Activated naive CD8-positive, alpha-beta T cell (primary cell): ENCODE results near the gene SVOPL.
"Not testable (repeated sequence)": the region's sequence is repeated elsewhere in the genome, so short reads cannot be mapped to it uniquely, and the experiment has no call there.

Experiments
- H3K27ac Mint-ChIP-seq: one replicate; pipeline ENCODE4 v1.8.0; 2021; ENCODE audit warnings: mixed read lengths
- H3K27me3 Mint-ChIP-seq: one replicate; pipeline ENCODE4 v1.8.0; 2021; ENCODE audit warnings: mixed read lengths
- H3K36me3 Mint-ChIP-seq: one replicate; pipeline ENCODE4 v1.8.0; 2021; ENCODE audit warnings: mixed read lengths
- H3K4me1 Mint-ChIP-seq: one replicate; pipeline ENCODE4 v1.8.0; 2021; ENCODE audit warnings: low read depth, mixed read lengths
- H3K4me3 Mint-ChIP-seq: one replicate; pipeline ENCODE4 v1.8.0; 2021; ENCODE audit warnings: mild to moderate bottlenecking, mixed read lengths
- H3K9me3 Mint-ChIP-seq: one replicate; pipeline ENCODE4 v1.8.0; 2021; ENCODE audit warnings: low read depth, mixed read lengths

Gene SVOPL, protein sequence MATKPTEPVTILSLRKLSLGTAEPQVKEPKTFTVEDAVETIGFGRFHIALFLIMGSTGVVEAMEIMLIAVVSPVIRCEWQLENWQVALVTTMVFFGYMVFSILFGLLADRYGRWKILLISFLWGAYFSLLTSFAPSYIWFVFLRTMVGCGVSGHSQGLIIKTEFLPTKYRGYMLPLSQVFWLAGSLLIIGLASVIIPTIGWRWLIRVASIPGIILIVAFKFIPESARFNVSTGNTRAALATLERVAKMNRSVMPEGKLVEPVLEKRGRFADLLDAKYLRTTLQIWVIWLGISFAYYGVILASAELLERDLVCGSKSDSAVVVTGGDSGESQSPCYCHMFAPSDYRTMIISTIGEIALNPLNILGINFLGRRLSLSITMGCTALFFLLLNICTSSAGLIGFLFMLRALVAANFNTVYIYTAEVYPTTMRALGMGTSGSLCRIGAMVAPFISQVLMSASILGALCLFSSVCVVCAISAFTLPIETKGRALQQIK

DNA sequence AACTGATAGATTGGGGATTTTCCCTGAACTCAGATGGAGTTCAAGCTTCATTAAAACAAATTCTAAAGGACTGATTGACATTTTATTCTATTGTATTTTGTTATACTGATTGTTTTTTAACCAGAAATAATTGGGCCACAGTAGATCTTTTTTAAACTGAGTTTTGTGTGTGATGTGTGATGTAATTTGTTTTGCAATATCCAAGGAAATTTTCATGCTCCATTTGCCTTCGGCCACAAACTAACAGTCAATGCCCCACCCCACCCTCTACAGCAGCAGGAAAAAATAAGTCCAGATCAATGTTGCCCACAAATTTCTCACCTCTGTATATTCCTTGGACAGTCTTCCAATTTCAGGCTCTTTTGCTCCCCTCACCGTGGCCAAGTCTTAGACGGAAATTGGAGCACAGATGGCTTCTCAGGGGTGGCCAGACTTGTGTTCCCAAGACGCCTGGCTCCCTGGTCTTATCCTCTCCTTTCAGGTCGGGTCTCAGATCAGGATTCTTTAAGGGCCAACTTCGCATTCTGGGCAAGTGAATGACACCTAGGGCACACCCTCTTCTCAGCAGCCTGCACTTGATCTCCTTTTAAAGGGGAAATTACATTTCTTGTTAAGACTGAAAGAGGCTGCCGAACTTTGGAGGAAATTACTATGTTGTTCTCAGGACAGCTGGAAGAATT is at the start of gene SVOPL:
TSS of gene SVOPL (minus strand) at position 506 of the 680 bp plus-strand sequence. CDS start 22,317 bp downstream, outside the sequence.
- no peak within 1 kb of the TSS for H3K27ac Mint-ChIP-seq
- no peaks in the 10 kb centered on the region for H3K4me1 Mint-ChIP-seq
- no peaks in the 10 kb centered on the region for H3K27me3 Mint-ChIP-seq
- H3K9me3 Mint-ChIP-seq: no peaks in the 10 kb centered on the region
- no peaks in the 10 kb centered on the region for H3K36me3 Mint-ChIP-seq
- no peak within 1 kb of the TSS for H3K4me3 Mint-ChIP-seq

DNA sequence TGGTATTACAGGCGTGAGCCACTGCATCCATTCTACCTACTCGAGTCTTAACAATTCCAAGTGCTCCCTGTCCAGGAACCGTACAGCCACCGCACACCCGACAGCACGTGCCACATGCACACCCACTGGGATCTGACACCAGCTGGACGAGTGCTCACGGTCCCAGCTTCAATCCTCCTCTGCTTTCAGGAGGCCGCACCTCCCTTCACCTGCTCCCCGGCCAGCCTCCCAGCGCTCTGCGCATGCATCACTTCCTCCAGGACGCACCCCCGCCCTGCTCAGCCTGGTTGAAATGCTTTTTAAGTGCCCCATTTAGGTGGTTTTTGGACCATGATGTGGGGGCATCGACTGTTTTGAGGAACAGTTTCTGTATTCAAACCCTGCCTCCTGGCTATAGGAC is 49.3 kb upstream of the SVOPL start:
- no peaks in the 10 kb centered on the region for H3K27me3 Mint-ChIP-seq
- H3K36me3 Mint-ChIP-seq: no peaks in the 10 kb centered on the region
- no peaks in the 10 kb centered on the region for H3K9me3 Mint-ChIP-seq
- peak overlapping the region; percentile 6 for H3K27ac Mint-ChIP-seq
- peaks cover 55% of the 10 kb centered on the region for H3K4me1 Mint-ChIP-seq
- H3K4me3 Mint-ChIP-seq: no peak overlapping the region

DNA sequence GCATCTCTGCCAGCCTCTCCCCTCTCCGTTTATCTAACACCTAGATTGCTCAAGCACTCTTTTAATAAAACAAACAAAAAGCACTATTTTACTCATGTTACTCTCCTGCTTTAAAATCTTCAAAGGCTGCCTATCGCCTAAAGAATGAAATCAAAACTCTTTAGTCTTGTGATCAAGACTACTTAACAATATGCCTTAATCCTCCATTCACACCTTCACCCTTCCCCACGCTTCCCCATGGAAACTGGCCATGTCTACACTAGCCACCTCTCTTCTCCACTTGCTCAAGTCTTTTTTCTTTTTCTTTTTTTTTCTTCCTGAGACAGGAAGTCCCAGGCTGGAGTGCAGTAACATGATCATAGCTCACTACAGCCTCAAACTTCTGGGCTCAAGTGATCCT is 48.8 kb upstream of the SVOPL start:
- H3K27me3 Mint-ChIP-seq: no peaks in the 10 kb centered on the region
- H3K4me1 Mint-ChIP-seq: peaks cover 59% of the 10 kb centered on the region
- no peak overlapping the region for H3K4me3 Mint-ChIP-seq
- no peaks in the 10 kb centered on the region for H3K36me3 Mint-ChIP-seq
- H3K27ac Mint-ChIP-seq: no peak overlapping the region
- H3K9me3 Mint-ChIP-seq: no peaks in the 10 kb centered on the region

DNA sequence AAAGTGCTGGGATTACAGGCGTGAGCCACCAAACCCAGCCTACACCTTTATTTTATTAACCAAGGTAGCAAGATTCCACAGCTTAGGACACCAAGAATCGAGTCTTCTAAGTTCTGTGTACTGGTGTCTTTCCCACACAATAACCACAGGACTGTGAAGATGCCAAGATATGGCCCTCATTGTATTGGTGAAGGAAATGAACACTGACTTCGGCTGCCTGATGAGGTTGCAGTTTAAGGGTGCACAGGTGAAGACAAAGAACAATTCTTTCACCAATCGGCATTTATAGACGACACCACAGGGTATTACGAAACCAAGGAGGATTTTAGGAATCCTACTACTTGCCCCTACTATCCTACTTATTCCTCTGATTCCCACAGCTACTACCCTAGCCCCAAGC is 47.5 kb upstream of the SVOPL start:
- no peak overlapping the region for H3K27ac Mint-ChIP-seq
- H3K9me3 Mint-ChIP-seq: no peaks in the 10 kb centered on the region
- H3K4me1 Mint-ChIP-seq: peaks cover 57% of the 10 kb centered on the region
- H3K4me3 Mint-ChIP-seq: no peak overlapping the region
- no peaks in the 10 kb centered on the region for H3K36me3 Mint-ChIP-seq
- H3K27me3 Mint-ChIP-seq: no peaks in the 10 kb centered on the region

DNA sequence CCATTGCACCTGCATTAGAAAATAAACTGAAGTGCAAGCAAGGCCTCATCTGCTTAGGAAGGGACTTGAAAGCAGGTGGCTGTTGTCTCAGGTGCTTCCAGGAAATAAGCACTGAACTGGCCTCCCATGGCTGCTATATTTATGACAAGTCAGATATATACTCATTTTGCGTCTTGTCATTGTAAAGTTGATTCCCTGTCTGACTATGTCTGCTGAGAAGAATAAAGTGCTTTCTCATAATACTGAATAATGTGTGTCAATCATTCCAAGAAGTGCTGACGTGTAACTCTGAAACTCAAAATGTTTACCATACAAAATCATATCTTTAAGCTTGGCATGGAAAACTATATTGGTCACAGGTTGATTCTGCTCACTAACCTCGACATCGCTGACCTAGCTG is 44.9 kb upstream of the SVOPL start:
- Mint-ChIP-seq H3K36me3 (no peaks in the 10 kb centered on the region), H3K27me3 (no peaks in the 10 kb centered on the region), H3K4me1 (peaks cover 31% of the 10 kb centered on the region), H3K9me3 (no peaks in the 10 kb centered on the region), H3K27ac (peak overlapping the region; percentile 3), H3K4me3 (no peak overlapping the region)

DNA sequence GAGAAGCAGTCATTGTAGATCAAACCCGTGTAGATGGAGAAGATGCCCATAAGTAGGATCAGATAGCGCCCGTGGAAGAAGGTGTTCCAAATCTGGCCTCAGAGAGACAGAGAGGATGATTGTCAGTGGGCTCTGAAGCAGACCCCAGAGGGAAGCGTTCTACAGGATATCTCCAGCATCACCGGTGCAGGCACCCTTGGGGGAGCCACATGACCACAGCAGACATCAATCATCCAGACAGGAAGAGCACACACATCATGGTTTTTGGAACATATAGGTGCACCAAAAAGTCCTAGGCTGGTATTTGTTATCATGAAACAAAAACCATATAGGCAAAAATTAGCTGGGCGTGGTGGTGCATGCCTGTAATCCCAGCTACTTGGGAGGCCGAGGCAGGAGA is 44.0 kb upstream of the SVOPL start:
- Mint-ChIP-seq H3K36me3 (no peaks in the 10 kb centered on the region), H3K27me3 (no peaks in the 10 kb centered on the region), H3K4me3 (no peak overlapping the region), H3K4me1 (peaks cover 23% of the 10 kb centered on the region), H3K27ac (peak overlapping the region; percentile 70), H3K9me3 (no peaks in the 10 kb centered on the region)

DNA sequence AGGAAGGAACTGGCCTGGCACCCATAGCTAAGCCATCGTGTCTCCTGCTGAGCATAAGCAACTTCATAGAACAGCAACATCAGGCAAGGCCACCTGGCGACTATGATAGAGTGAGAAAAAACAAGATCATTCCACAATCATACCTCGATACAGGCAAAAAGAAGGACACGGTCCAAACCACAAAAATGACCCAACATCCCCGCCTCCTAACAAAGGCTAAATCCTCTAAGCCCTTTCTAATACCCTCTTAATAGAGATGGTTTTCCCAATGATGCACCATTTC is 40.2 kb upstream of the SVOPL start:
- Mint-ChIP-seq H3K4me3 (no peak overlapping the region), H3K27ac (no peak overlapping the region), H3K9me3 (no peaks in the 10 kb centered on the region), H3K27me3 (no peaks in the 10 kb centered on the region), H3K36me3 (no peaks in the 10 kb centered on the region), H3K4me1 (peaks cover 11% of the 10 kb centered on the region)

DNA sequence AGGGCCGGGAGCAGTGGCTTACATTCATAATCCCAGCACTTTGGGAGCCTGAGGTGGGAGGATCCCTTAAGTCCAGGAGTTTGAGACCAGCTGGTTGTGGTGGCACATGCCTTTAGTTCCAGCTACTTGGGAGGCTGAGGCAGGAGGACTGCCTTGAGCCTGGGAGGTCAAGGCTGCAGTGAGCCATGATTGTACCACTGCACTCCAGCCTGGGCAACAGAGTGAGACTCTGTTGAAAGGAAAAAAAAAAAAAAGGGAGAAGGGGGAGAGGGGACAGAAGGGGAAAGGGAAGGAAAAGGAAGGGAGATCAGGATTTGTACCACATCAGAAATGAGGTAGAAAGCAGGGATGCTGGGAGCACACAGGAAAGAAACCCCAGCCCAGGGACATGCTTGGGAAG is 38.7 kb upstream of the SVOPL start:
- H3K36me3 Mint-ChIP-seq: no peaks in the 10 kb centered on the region

DNA sequence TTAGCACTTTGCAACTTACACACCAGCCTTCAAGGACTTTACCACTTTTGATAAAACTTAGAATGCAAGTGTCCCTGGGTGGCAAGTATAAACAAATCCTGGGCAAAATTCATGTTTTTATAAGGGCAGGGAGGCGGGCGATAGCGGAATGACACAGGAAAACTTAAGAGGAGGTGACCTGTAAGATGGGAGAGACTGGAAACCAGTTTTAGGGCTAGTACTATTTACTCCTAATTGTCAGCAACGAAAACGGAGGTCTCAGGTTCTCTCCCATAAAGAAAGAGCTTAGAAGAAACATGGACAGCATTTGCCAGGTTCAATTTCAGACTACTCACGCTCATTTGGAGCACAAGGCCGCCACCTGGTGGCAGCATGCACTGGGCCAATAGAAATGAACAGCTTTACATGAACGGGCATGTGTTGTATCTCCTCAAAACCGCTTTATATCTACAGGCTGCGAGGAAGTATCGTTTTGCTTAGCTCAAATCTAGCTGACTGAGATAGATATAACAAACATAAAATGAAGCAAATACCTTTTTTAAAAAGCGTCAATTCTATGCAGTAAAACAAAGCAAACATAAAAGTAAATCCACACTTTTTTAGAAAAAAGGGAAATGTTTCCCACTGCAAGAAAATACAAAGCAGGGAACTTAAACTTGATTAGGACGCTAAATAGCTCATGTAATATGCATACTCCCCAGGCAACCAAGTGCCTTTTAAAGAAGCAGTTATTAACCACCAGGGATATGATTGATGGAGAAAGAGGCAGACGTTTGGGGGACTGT is 37.6 kb upstream of the SVOPL start:
- Mint-ChIP-seq H3K4me1 (peaks cover 3% of the 10 kb centered on the region), H3K27ac (no peak overlapping the region), H3K27me3 (no peaks in the 10 kb centered on the region), H3K9me3 (no peaks in the 10 kb centered on the region), H3K36me3 (no peaks in the 10 kb centered on the region), H3K4me3 (no peak overlapping the region)

More for the DNA sequence above, 38.7 kb upstream of the SVOPL start:
- Mint-ChIP-seq H3K4me1 (peaks cover 3% of the 10 kb centered on the region), H3K27ac (no peak overlapping the region), H3K9me3 (no peaks in the 10 kb centered on the region), H3K27me3 (no peaks in the 10 kb centered on the region), H3K4me3 (no peak overlapping the region)

DNA sequence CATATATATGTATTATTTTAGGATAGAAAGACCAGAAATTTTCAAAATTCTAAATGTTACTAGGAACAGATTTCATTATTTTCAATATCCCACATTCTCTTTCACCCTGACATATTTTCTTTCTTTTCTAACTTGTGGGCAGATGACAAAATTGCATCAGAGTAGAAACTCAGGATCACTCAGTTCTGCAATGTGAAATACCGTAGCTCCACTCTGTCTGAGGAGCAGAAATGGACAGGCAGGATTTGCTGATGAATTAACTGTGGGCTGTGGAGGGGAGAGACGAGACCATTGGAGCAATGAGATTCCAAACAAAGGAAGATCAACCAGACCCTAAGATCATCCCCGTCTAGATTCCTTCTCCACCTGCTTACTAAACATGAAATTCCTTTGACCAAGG is 37.0 kb upstream of the SVOPL start:
- H3K27me3 Mint-ChIP-seq: peaks cover 1% of the 10 kb centered on the region
- no peak overlapping the region for H3K4me3 Mint-ChIP-seq
- H3K27ac Mint-ChIP-seq: no peak overlapping the region
- H3K36me3 Mint-ChIP-seq: no peaks in the 10 kb centered on the region
- H3K9me3 Mint-ChIP-seq: no peaks in the 10 kb centered on the region
- peaks cover 3% of the 10 kb centered on the region for H3K4me1 Mint-ChIP-seq

DNA sequence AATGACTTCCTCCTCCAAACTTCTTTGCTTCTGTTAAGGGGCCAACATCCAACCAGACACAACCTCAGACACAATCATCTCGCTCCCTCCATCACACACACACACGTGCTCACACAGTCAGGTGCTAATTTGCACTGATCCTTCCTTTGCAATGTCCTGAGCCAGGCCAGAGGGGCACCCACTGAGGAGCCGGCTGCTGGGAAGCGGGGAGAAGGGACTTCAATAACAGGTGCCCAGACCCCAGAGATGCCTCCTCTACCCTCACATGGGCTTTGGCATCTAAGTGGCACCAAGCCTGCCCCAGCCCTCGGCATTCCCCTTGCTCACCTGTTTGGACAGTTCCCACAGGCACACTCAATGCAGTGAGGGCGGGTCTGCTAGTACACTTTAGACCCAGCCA is 34.2 kb upstream of the SVOPL start:
- no peaks in the 10 kb centered on the region for H3K9me3 Mint-ChIP-seq
- H3K4me1 Mint-ChIP-seq: peaks cover 3% of the 10 kb centered on the region
- peaks cover 1% of the 10 kb centered on the region for H3K27me3 Mint-ChIP-seq
- H3K4me3 Mint-ChIP-seq: no peak overlapping the region
- H3K36me3 Mint-ChIP-seq: no peaks in the 10 kb centered on the region
- H3K27ac Mint-ChIP-seq: no peak overlapping the region

DNA sequence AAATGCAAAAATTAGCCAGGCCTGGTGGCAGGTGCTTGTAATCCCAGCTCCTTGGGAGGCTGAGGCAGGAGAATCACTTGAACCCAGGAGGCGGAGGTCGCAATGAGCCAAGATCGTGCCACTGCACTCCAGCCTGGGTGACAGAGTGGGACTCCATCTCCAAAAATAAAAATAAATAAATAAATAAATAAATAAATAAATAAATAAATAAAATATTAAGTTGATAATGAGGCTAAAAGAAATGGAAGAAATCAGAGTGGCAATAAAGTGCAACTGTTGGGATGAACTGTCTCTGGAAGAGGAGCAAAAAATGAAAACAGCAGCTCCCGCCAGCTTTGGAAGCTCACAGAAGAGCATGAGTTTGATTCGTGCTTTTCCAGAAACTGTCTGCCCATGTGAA is 30.6 kb upstream of the SVOPL start:
- H3K4me3 Mint-ChIP-seq, H3K27me3 Mint-ChIP-seq, H3K36me3 Mint-ChIP-seq, H3K27ac Mint-ChIP-seq, H3K9me3 Mint-ChIP-seq, H3K4me1 Mint-ChIP-seq: not testable (repeated sequence)

DNA sequence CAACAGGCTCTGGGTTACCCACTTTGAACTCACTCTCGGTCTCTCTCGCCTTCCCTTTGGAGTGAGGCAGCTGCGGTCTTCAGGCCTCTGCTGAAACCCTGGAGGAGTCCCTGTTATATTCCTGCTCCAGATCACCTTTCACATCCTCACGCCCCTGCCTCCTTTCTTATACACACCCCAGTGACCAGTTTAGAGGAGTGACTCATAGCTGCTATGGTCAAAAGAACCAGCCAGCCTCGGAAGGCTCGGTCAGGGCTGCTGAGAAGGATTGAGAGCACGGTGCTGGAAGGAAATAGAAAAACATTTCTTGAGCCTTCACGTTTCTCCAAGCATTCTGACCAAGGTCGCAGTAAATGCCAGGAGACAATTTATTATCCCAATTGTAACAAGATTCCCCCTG is 28.3 kb upstream of the SVOPL start:
- H3K27ac Mint-ChIP-seq: no peak overlapping the region
- H3K4me3 Mint-ChIP-seq: no peak overlapping the region
- no peaks in the 10 kb centered on the region for H3K9me3 Mint-ChIP-seq
- H3K36me3 Mint-ChIP-seq: no peaks in the 10 kb centered on the region
- H3K27me3 Mint-ChIP-seq: peaks cover 1% of the 10 kb centered on the region
- no peaks in the 10 kb centered on the region for H3K4me1 Mint-ChIP-seq

DNA sequence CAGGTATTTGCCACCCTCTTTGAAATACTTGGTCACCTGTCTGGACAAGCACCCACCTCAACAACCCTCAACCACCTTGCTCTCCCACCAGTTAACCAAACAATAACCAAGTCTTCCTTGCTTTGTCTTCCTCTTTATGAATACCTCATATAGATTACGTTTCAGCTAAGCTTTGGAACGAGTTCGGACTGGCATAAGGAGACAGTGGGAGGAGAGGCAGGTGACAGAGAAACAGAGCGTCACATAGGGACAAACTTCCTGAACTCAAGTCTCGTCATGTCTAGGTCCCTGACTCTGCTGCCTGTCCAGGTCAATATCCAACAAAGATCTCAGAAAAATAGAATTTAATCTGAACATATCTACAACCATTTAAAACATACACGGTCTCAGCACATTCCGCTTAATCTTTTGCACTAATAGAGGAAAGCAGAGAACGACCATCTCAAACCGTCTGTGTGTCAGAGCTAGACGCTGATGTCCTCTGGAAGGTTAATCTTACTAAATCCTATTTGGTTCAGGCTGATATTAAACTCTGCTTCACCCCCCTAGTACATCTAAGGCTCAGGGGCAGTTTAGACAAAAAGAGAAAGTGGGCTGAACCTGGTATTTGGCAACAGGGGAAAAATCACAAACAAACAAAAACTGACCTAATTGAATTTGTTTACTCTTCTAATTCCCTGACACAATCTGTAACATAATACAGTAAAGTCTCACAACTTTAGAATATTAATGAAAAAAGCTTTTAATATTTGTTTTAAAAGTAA is 26.4 kb upstream of the SVOPL start:
- H3K4me1 Mint-ChIP-seq: no peaks in the 10 kb centered on the region
- H3K27me3 Mint-ChIP-seq: no peaks in the 10 kb centered on the region
- no peak overlapping the region for H3K27ac Mint-ChIP-seq
- no peak overlapping the region for H3K4me3 Mint-ChIP-seq
- H3K9me3 Mint-ChIP-seq: no peaks in the 10 kb centered on the region
- no peaks in the 10 kb centered on the region for H3K36me3 Mint-ChIP-seq

DNA sequence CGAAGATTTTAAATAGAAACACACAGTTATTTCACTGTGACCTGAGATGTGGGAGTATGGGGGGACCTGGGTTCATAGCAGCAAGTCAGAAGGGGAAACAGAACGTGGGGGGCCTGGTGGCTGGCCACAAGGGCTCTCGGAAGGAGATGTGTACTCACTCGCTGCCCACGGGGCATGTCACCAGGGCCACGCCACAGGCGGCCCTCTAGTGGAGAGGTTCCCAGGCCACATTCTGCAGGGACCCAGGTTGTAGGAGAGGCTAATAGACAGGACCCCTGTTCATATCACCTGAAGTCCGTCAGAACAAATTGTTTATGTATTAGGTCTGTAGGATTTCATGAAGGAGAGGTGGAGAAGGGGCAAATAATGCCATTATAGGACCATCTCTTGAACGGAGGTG is 25.1 kb upstream of the SVOPL start:
- no peaks in the 10 kb centered on the region for H3K27me3 Mint-ChIP-seq
- H3K4me1 Mint-ChIP-seq: no peaks in the 10 kb centered on the region
- no peak overlapping the region for H3K27ac Mint-ChIP-seq
- no peaks in the 10 kb centered on the region for H3K9me3 Mint-ChIP-seq
- H3K36me3 Mint-ChIP-seq: no peaks in the 10 kb centered on the region
- no peak overlapping the region for H3K4me3 Mint-ChIP-seq
